Transverse colon (tissue), 4 donors: ENCODE results near the gene SPTB. TPM values are rescaled to one million over a fixed set of nuclear protein-coding genes. Genes with fewer than 3 reads are reported as not detected.

ENCODE experiments used
- DNase-seq: peaks from one replicate; pipeline ENCODE4 v3.0.0-alpha.2; 2019
- H3K27ac ChIP-seq, 4 donors: fragments of 200-600 bp; sonication (generic); 2 replicates each; pipeline ENCODE4 v1.5.1; 2016 to 2018; ENCODE audit warnings: inconsistent platforms in 4 of 4
- H3K27me3 ChIP-seq: fragments of 200-600 bp; sonication (generic); 2 replicates; pipeline ENCODE4 v1.5.1; 2017; ENCODE audit warnings: inconsistent platforms
- H3K36me3 ChIP-seq, 4 donors: fragments of 200-600 bp; sonication (generic); 2 replicates each; pipeline ENCODE4 v1.5.1; 2017 to 2019; ENCODE audit warnings: inconsistent platforms in 4 of 4
- H3K4me1 ChIP-seq, 4 donors: fragments of 200-600 bp; sonication (generic); 2 replicates each; pipeline ENCODE4 v1.5.1; 2017 to 2020; ENCODE audit warnings: inconsistent platforms in 4 of 4
- H3K4me3 ChIP-seq, 4 donors: fragments of 200-600 bp; sonication (generic); 1 replicate in 1 of 4; 2 replicates in 3 of 4; pipeline versions ENCODE4 v1.5.1 to v1.6.1; 2017 to 2019; ENCODE audit warnings: inconsistent platforms in 4 of 4
- H3K9me3 ChIP-seq, 2 donors: fragments of 200-600 bp; sonication (generic); 2 replicates each; pipeline ENCODE4 v1.5.1; 2017 to 2019; ENCODE audit warnings: inconsistent platforms in 2 of 2
- CTCF ChIP-seq, 5 experiments: fragments of 200-600 bp in 3 of 5; fragments of 450-650 bp in 2 of 5; sonication (generic) in 3 of 5; IDR thresholded peaks; 1 replicate in 2 of 5; 2 replicates in 3 of 5; pipeline ENCODE4 v1.5.1; 2016 to 2017; ENCODE audit warnings: antibody characterized with exemption in 5 of 5, inconsistent platforms in 3 of 5, mild to moderate bottlenecking in 2 of 5, moderate library complexity in 1 of 5
- EP300 ChIP-seq: sonication (generic); formaldehyde crosslinking; IDR thresholded peaks from one replicate; pipeline ENCODE4 v1.6.1; 2017; ENCODE audit warnings: antibody characterized with exemption, low read depth
- POLR2A ChIP-seq: fragments of 450-650 bp; IDR thresholded peaks from one replicate; pipeline ENCODE4 v1.6.1; 2016; ENCODE audit warnings: antibody characterized with exemption, mild to moderate bottlenecking, moderate library complexity
- POLR2AphosphoS5 ChIP-seq, 3 donors: sonication (generic); formaldehyde crosslinking; IDR thresholded peaks; one replicate each; pipeline ENCODE4 v1.6.1; 2016; ENCODE audit warnings: antibody characterized with exemption in 3 of 3
- WGBS, 2 donors: methylation state at CpG; one replicate each; pipeline ENCODE4 v1.1.5; 2018; ENCODE audit warnings: low coverage in 1 of 2; 5-methylcytosine and 5-hydroxymethylcytosine counted together
- in situ Hi-C, 4 donors: fragments of 200-750 bp; cut with MboI; loops; one replicate each; pipeline versions ENCODE4 v1.15.0 to v1.15.1; 2017; ENCODE audit warnings: low sequenced_read_pairs in 3 of 4, low pct_ligation_motif_present in 1 of 4, low pct_unique_long_range_greater_than_20kb in 1 of 4
- intact Hi-C: fragments of 100-400 bp; cut with DNase I; formaldehyde crosslinking; loops from one replicate; pipeline ENCODE4 v1.15.1; 2023; ENCODE audit warnings: low total_unique reads
- total RNA-seq, 4 donors: library from RNA; depleted of rRNA; stranded (reverse); fragments of >200 nt; gene quantifications; one replicate each; pipeline ENCODE4 v1.1.0, GENCODE V29; 2016

The SPTB gene
- total RNA-seq, 4 donors from 2014 or later: 0.20 to 0.96 (median 0.58) TPM

- no peak for TF ChIP-seq EP300
- TF ChIP-seq POLR2AphosphoS5 (IDR thresholded peaks at IDR 0.05): no peak
- TF ChIP-seq POLR2A: no peak
- no peak for TF ChIP-seq CTCF (IDR thresholded peaks at IDR 0.05)
- H3K27ac ChIP-seq: no peak overlapping the region
- intact Hi-C loops: loop anchor here (5.0 kb wide), 1 partner anchor 97 kb away; no protein-coding TSS in a partner anchor
- H3K9me3 ChIP-seq: no peaks in the 10 kb centered on the region
- no peaks in the 10 kb centered on the region for H3K27me3 ChIP-seq
- peaks cover 3 to 7% (median 5%) of the 10 kb centered on the region in 4 donors for H3K4me1 ChIP-seq
- H3K4me3 ChIP-seq: no peak overlapping the region
- WGBS, 2 donors: 86 to 100% methylated on average over 2 to 17 of the region's 17 CpGs
- no peak for DNase-seq
- H3K36me3 ChIP-seq: no peaks in the 10 kb centered on the region
- in situ Hi-C loops: loop anchor here in 2 of 4 donors (10.0 to 25.0 kb wide), 2 partner anchors 95 to 232 kb away; partner anchors contain the start of genes HSPA2 (in 1 of the 2) and PPP1R36 (in 1 of the 2)
Measured at GRCh38 chr14:64769096-64770020, 110.3 kb downstream of the SPTB start.

- Histone ChIP-seq H3K27me3 (no peaks in the 10 kb centered on the region), H3K36me3 (no peaks in the 10 kb centered on the region), H3K4me3 (no peak overlapping the region), H3K4me1 (peaks cover 3 to 11% (median 7%) of the 10 kb centered on the region in 4 donors), H3K27ac (no peak overlapping the region), H3K9me3 (no peaks in the 10 kb centered on the region)
- in situ Hi-C loops: loop anchor here in 2 of 4 donors (10.0 to 25.0 kb wide), 2 partner anchors 94 to 231 kb away; partner anchors contain the start of genes HSPA2 (in 1 of the 2) and PPP1R36 (in 1 of the 2)
- intact Hi-C loops: loop anchor here (5.0 kb wide), 1 partner anchor 96 kb away; no protein-coding TSS in a partner anchor
- DNase-seq: no peak
- TF ChIP-seq POLR2A (no peak), CTCF (IDR thresholded peaks at IDR 0.05) (no peak), POLR2AphosphoS5 (IDR thresholded peaks at IDR 0.05) (no peak), EP300 (no peak)
- 75% methylated on average over 10 of the region's 13 CpGs; no CpG with 5 or more reads in 1 of the 2 donors for WGBS, 2 donors
Measured at GRCh38 chr14:64768401-64769095, 111.2 kb downstream of the SPTB start.

- in situ Hi-C loops (loop anchor here in 2 of 4 donors (10.0 to 25.0 kb wide), 2 partner anchors 93 to 230 kb away; partner anchors contain the start of genes HSPA2 (in 1 of the 2) and PPP1R36 (in 1 of the 2)), intact Hi-C loops (loop anchor here (5.0 kb wide), 1 partner anchor 95 kb away; no protein-coding TSS in a partner anchor)
- 75% methylated on average over 15 of the region's 15 CpGs; no CpG with 5 or more reads in 1 of the 2 donors for WGBS, 2 donors
- H3K4me1 ChIP-seq: peaks cover 6 to 16% (median 10%) of the 10 kb centered on the region in 4 donors
- H3K27ac ChIP-seq: no peak overlapping the region
- H3K27me3 ChIP-seq: no peaks in the 10 kb centered on the region
- H3K4me3 ChIP-seq: no peak overlapping the region
- no peaks in the 10 kb centered on the region for H3K36me3 ChIP-seq
- no peaks in the 10 kb centered on the region for H3K9me3 ChIP-seq
- no peak for DNase-seq
- no peak for TF ChIP-seq CTCF (IDR thresholded peaks at IDR 0.05)
- no peak for TF ChIP-seq POLR2A
- TF ChIP-seq EP300: no peak
- no peak for TF ChIP-seq POLR2AphosphoS5 (IDR thresholded peaks at IDR 0.05)
Measured at GRCh38 chr14:64767215-64767964, 112.3 kb downstream of the SPTB start.
